ENCODE data around the gene SRD5A3. TPM values are rescaled to one million over a fixed set of nuclear protein-coding genes. Genes with fewer than 3 reads are reported as not detected.
A peak's percentile ranks its signal among the peaks of the same experiment; 100 is the strongest.

Gene SRD5A3
- total RNA-seq, 2 experiments from 2014 or later: 11.8 to 12.0 TPM

GRCh38 chr4:55386840-55387239 is 40.8 kb downstream of the SRD5A3 start:
- Mint-ChIP-seq H3K36me3 (ENCODE audit: low read depth) (no peaks in the 10 kb centered on the region), H3K9me3 (no peaks in the 10 kb centered on the region), H3K4me1 (peaks cover 16% of the 10 kb centered on the region), H3K4me3 (no peak overlapping the region), H3K27ac (no peak overlapping the region), H3K27me3 (no peaks in the 10 kb centered on the region)
- DNase-seq: no peak
- ChIA-PET CTCF (interaction anchor here (2.3 kb wide), 1 partner anchor 8 kb away, joined by 10 read pairs; the partner anchor contains the start of gene TMEM165), POLR2A (interaction anchor here (1.0 to 2.6 kb wide), 4 partner anchors 9 to 41 kb away, joined by 3 to 20 read pairs (median 3); partner anchors contain the start of genes SRD5A3 and TMEM165)

GRCh38 chr4:55393461-55394320 is 47.6 kb downstream of the SRD5A3 start:
- no peaks in the 10 kb centered on the region for H3K9me3 Mint-ChIP-seq
- H3K27me3 Mint-ChIP-seq: no peaks in the 10 kb centered on the region
- H3K27ac Mint-ChIP-seq: no peak overlapping the region
- peaks cover 21% of the 10 kb centered on the region for H3K36me3 Mint-ChIP-seq (ENCODE audit: low read depth)
- CTCF ChIA-PET: interaction anchor here (0.7 to 4.1 kb wide), 2 partner anchors 40 to 48 kb away, joined by 3 to 56 read pairs; partner anchors contain the start of gene SRD5A3
- H3K4me3 Mint-ChIP-seq: peak overlapping the region; percentile 16
- no peak for DNase-seq
- POLR2A ChIA-PET: interaction anchor here (1.0 to 1.3 kb wide), 2 partner anchors 42 to 555 kb away, joined by 3 to 4 read pairs; partner anchors contain the start of gene CEP135
- H3K4me1 Mint-ChIP-seq: peaks cover 31% of the 10 kb centered on the region

- CTCF ChIA-PET: interaction anchor here (0.9 to 4.1 kb wide), 12 partner anchors 9 to 554 kb away, joined by 3 to 56 read pairs (median 3); partner anchors contain the start of genes CEP135 and SRD5A3
- peak overlapping the region; percentile 90 for H3K4me3 Mint-ChIP-seq
- POLR2A ChIA-PET: interaction anchor here (0.7 to 2.7 kb wide), 14 partner anchors 8 to 1583 kb away, joined by 3 to 21 read pairs (median 4); partner anchors contain the start of genes CEP135, NOA1, POLR2B and SRD5A3
- H3K27ac Mint-ChIP-seq: peak overlapping the region; percentile 90
- DNase-seq: no peak
- no peaks in the 10 kb centered on the region for H3K9me3 Mint-ChIP-seq
- H3K4me1 Mint-ChIP-seq: peaks cover 40% of the 10 kb centered on the region
- H3K36me3 Mint-ChIP-seq (ENCODE audit: low read depth): peaks cover 26% of the 10 kb centered on the region
- no peaks in the 10 kb centered on the region for H3K27me3 Mint-ChIP-seq
Measured at GRCh38 chr4:55395218-55395528, 49.1 kb downstream of the SRD5A3 start.

- H3K4me1 Mint-ChIP-seq: peaks cover 44% of the 10 kb centered on the region
- peak within 1 kb of the TSS; percentile 90 for H3K27ac Mint-ChIP-seq
- peak within 1 kb of the TSS; percentile 90 for H3K4me3 Mint-ChIP-seq
- POLR2A ChIA-PET: interaction anchor here (0.7 to 2.7 kb wide), 16 partner anchors 9 to 1582 kb away, joined by 3 to 21 read pairs (median 4); partner anchors contain the start of genes CEP135, NOA1, POLR2B and SRD5A3
- CTCF ChIA-PET: interaction anchor here (0.9 to 4.1 kb wide), 12 partner anchors 10 to 553 kb away, joined by 3 to 56 read pairs (median 3); partner anchors contain the start of genes CEP135 and SRD5A3
- no peaks in the 10 kb centered on the region for H3K9me3 Mint-ChIP-seq
- peak; percentile 93 for DNase-seq
- H3K27me3 Mint-ChIP-seq: no peaks in the 10 kb centered on the region
- peaks cover 29% of the 10 kb centered on the region for H3K36me3 Mint-ChIP-seq (ENCODE audit: low read depth)
Measured at GRCh38 chr4:55395529-55396307, 49.7 kb downstream of the SRD5A3 start, which contains the start of gene TMEM165. Gene TMEM165 (plus strand): TSS chr4:55395957. CDS start chr4:55396190, 233 bp downstream.

- Mint-ChIP-seq H3K4me1 (peaks cover 52% of the 10 kb centered on the region), H3K27me3 (no peaks in the 10 kb centered on the region), H3K36me3 (ENCODE audit: low read depth) (peaks cover 36% of the 10 kb centered on the region), H3K27ac (peak overlapping the region; percentile 80), H3K4me3 (peak overlapping the region; percentile 90), H3K9me3 (no peaks in the 10 kb centered on the region)
- DNase-seq: peak; percentile 35
- ChIA-PET POLR2A (interaction anchor here (0.7 to 2.7 kb wide), 9 partner anchors 9 to 1581 kb away, joined by 3 to 21 read pairs (median 5); partner anchors contain the start of genes NOA1, POLR2B and SRD5A3), CTCF (interaction anchor here (1.7 to 4.1 kb wide), 2 partner anchors 51 to 470 kb away, joined by 4 to 56 read pairs; partner anchors contain the start of gene SRD5A3)
Measured at GRCh38 chr4:55396308-55397125, 50.5 kb downstream of the SRD5A3 start.

GRCh38 chr4:55397126-55397436 is 51.0 kb downstream of the SRD5A3 start:
- ChIA-PET CTCF (interaction anchor here (4.1 kb wide), 1 partner anchor 51 kb away, joined by 56 read pairs; the partner anchor contains the start of gene SRD5A3), POLR2A (interaction anchor here (0.7 to 2.7 kb wide), 6 partner anchors 9 to 1581 kb away, joined by 3 to 21 read pairs (median 6); partner anchors contain the start of genes NOA1, POLR2B and SRD5A3)
- Mint-ChIP-seq H3K27me3 (no peaks in the 10 kb centered on the region), H3K4me1 (peaks cover 52% of the 10 kb centered on the region), H3K9me3 (no peaks in the 10 kb centered on the region), H3K4me3 (peak overlapping the region; percentile 84), H3K27ac (peak overlapping the region; percentile 80), H3K36me3 (ENCODE audit: low read depth) (peaks cover 36% of the 10 kb centered on the region)
- no peak for DNase-seq

- H3K27me3 Mint-ChIP-seq: no peaks in the 10 kb centered on the region
- no peak for DNase-seq
- H3K4me1 Mint-ChIP-seq: peaks cover 52% of the 10 kb centered on the region
- CTCF ChIA-PET: interaction anchor here (0.7 to 2.0 kb wide), 3 partner anchors 11 to 990 kb away, joined by 3 to 15 read pairs (median 6); partner anchors contain the start of gene SRD5A3
- H3K27ac Mint-ChIP-seq: peak overlapping the region; percentile 80
- H3K4me3 Mint-ChIP-seq: peak overlapping the region; percentile 84
- H3K36me3 Mint-ChIP-seq (ENCODE audit: low read depth): peaks cover 36% of the 10 kb centered on the region
- POLR2A ChIA-PET: interaction anchor here (1.0 to 2.0 kb wide), 2 partner anchors 52 to 148 kb away, joined by 3 to 8 read pairs; partner anchors contain the start of gene SRD5A3
- no peaks in the 10 kb centered on the region for H3K9me3 Mint-ChIP-seq
Measured at GRCh38 chr4:55397520-55398321, 51.7 kb downstream of the SRD5A3 start.

- no peaks in the 10 kb centered on the region for H3K9me3 Mint-ChIP-seq
- H3K4me1 Mint-ChIP-seq: peaks cover 54% of the 10 kb centered on the region
- peak overlapping the region; percentile 2 for H3K27ac Mint-ChIP-seq
- ChIA-PET POLR2A (interaction anchor here (0.7 to 2.0 kb wide), 4 partner anchors 11 to 151 kb away, joined by 3 to 8 read pairs (median 3); partner anchors contain the start of gene SRD5A3), CTCF (interaction anchor here (0.7 to 2.0 kb wide), 5 partner anchors 11 to 1436 kb away, joined by 3 to 15 read pairs (median 4); partner anchors contain the start of gene SRD5A3)
- DNase-seq: no peak
- no peaks in the 10 kb centered on the region for H3K27me3 Mint-ChIP-seq
- peaks cover 40% of the 10 kb centered on the region for H3K36me3 Mint-ChIP-seq (ENCODE audit: low read depth)
- H3K4me3 Mint-ChIP-seq: peak overlapping the region; percentile 84
Measured at GRCh38 chr4:55398461-55398860, 52.4 kb downstream of the SRD5A3 start.

GRCh38 chr4:55398966-55399365 is 52.9 kb downstream of the SRD5A3 start:
- peaks cover 45% of the 10 kb centered on the region for H3K36me3 Mint-ChIP-seq (ENCODE audit: low read depth)
- peak overlapping the region; percentile 84 for H3K4me3 Mint-ChIP-seq
- POLR2A ChIA-PET: interaction anchor here (0.7 to 2.0 kb wide), 6 partner anchors 10 to 150 kb away, joined by 3 to 8 read pairs (median 3); partner anchors contain the start of gene SRD5A3
- no peaks in the 10 kb centered on the region for H3K9me3 Mint-ChIP-seq
- H3K4me1 Mint-ChIP-seq: peaks cover 59% of the 10 kb centered on the region
- DNase-seq: no peak
- peak overlapping the region; percentile 26 for H3K27ac Mint-ChIP-seq
- CTCF ChIA-PET: interaction anchor here (0.7 to 2.0 kb wide), 5 partner anchors 10 to 1437 kb away, joined by 3 to 15 read pairs (median 4); partner anchors contain the start of gene SRD5A3
- H3K27me3 Mint-ChIP-seq: no peaks in the 10 kb centered on the region

- ChIA-PET CTCF (interaction anchor here (1.1 to 2.0 kb wide), 3 partner anchors 9 to 146 kb away, joined by 4 to 15 read pairs (median 6); partner anchors contain the start of gene SRD5A3), POLR2A (interaction anchor here (0.8 to 2.0 kb wide), 5 partner anchors 9 to 150 kb away, joined by 3 to 8 read pairs (median 3); partner anchors contain the start of gene SRD5A3)
- DNase-seq: no peak
- Mint-ChIP-seq H3K36me3 (ENCODE audit: low read depth) (peaks cover 50% of the 10 kb centered on the region), H3K4me1 (peaks cover 55% of the 10 kb centered on the region), H3K27me3 (no peaks in the 10 kb centered on the region), H3K27ac (peak overlapping the region; percentile 1), H3K4me3 (no peak overlapping the region), H3K9me3 (no peaks in the 10 kb centered on the region)
Measured at GRCh38 chr4:55399581-55399980, 53.5 kb downstream of the SRD5A3 start.
